HG02938 (cell line): ENCODE measurements around the gene GRIK3.

Source experiments
- ATAC-seq: cut with Tn5 transposase; IDR thresholded peaks from one replicate; pipeline ENCODE4 v1.9.1; 2021; ENCODE audit warnings: mild to moderate bottlenecking, moderate library complexity; ENCODE audit not compliant: unreplicated experiment

The GRIK3 gene

GRCh38 chr1:37017720-37018119, 16.6 kb downstream of the GRIK3 start:
- no peak for ATAC-seq

DNA sequence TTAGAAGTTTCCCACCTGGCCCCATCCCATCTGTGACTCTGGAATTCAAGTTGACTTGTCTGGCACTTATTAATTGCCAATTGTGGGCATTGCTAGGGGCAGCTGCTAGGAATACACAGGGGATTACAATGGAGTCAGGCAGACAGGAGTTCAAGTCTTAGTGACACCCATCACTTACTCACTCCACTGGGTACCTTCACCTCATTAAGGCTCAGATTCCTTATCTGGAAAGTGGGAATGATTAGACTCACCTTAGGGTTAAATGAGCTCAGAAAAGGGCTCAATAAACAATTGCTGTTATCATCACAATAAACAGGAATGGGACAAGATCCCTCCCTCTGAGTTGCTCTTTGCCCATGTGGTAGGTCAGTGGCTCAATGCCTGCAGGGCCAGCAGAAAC, 18.2 kb downstream of the GRIK3 start:
- ATAC-seq: no peak

DNA sequence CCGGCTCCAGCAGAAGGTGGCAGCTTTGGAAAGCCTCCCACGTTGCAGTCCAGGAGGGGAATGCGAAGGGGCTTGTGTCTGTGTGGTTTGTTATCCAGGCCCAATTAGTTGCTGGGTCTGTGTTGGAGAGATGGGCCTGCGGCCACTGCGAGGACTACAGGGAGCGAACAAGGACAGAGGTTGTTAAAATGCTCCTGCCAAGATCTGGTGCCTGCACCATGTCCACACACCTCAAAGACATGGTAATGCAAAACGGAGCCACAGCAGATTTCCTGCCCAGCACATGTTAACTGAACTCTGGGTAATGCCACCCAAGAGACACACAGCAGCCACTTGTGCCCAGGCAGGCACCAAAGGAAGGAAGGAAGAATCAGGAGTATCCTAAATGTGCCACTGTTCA, 18.6 kb downstream of the GRIK3 start:
- ATAC-seq: no peak

- ATAC-seq: no peak
These were observed 22.1 kb downstream of the GRIK3 start for GRCh38 chr1:37012226-37012625.

DNA sequence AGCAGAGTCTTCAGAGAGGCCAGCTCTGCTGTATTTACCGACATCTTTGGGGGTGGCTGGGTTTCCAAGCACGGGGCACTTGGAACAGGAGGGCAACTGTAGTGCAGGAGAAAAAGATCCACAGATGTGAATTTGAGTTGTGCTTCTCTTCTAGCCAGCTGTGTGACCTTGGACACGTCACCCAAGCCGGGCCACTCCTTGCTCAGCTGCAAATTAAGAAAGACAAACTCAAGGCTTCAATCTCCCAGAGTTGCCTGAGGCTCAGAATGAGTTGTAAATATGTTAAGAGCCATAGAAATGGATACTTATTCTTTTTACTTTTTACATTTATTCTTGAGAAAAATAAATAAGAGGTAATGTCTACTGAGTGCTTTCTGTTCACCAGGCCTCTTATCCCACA, 24.3 kb downstream of the GRIK3 start:
- ATAC-seq: no peak

- no peak for ATAC-seq
These were observed 24.8 kb downstream of the GRIK3 start for GRCh38 chr1:37009521-37009920.

DNA sequence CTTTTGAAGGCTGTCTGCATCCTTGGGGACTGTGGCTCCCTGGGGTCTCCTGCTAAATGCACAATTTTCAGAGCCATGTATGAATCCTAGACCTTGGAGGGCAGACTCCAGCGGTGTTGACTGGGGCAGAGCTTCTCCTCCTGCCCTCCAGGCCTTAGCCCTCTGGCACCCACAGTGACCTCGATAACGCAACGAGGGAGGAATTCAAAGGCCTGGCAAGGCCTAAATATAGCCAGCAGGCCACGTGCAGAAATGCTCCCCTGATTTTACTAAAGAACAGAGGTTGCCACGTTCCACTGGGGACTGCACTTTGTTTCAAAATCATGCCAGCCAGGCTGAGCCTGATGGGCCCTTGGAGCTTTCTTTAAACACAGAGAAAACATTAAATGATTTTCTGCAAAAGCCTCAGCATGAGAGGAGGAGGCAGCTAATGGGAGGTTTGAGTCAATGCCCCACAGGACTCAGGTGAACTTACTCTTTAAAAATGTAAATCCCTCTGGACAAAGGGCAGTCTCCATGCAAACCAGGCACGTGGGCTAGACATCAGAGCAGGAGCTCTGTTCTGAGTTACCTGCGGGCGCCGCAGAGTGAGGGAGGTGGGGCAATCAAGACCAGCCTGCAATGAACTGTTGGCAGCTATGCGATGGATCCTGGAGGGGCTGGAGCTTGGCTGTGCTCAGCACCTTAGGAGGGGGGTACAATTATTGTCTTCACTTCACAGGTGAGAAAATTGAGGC, 28.0 kb downstream of the GRIK3 start:
- no peak for ATAC-seq

DNA sequence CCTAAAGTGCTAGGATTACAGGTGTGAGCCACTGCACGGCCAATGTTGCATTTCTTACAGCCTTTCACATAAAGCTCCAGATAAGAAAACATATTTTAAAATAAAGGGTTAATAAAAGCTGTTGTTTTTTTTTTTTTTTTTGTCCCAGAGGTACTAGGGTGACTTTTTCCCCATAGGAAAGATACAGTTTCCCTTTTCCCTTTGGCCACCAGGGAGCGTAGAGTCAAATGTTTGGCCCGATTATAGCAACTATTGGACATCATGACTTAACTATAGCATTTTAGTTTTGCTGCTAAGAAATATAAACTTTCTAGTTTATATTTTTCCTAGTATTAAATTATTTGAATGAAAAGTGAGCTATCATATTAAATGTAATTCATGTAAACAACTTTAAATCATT, 31.4 kb downstream of the GRIK3 start:
- no peak for ATAC-seq

GRCh38 chr1:37001703-37002102, 32.6 kb downstream of the GRIK3 start:
- ATAC-seq: no peak

- ATAC-seq: no peak
These were observed 38.2 kb downstream of the GRIK3 start for GRCh38 chr1:36996106-36996505.

DNA sequence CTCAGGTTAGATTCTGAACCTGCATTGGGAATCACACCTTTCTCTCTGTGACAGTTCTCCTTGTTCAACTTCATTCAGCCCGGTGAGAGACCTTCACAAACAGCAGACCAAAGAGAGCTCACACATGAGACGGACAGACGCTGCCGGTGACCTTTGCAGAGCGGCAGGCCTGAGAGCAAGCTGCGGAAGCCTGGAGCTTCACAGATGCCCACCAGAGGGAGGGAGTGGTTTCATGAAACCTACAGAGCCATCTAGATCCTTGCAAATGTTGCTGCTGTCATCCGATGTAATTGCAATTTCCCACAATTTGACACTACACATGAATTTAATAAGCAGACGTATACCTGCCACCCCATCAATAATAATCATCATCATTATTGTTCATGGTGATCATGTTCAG, 39.4 kb downstream of the GRIK3 start:
- no peak for ATAC-seq

DNA sequence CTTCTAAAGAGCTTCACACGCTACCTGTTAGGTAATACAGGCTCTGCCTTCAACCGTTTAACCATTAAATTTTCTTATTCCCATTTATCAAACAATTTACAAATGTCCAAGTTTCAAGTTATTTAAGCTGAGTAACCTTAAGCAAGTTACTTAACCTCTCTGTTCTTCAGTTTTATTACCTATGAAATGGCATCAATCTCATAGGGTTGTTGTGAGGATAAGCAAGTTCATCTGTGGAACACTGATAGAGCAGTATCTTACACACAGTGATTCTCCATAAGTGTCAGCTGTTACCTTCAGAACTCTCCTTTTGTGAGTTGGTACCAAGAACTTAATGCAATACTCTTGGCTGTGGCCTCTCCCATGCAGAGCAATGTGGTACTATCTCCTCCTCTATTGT, 40.0 kb downstream of the GRIK3 start:
- ATAC-seq: no peak

- no peak for ATAC-seq
These were observed 42.0 kb downstream of the GRIK3 start for GRCh38 chr1:36992139-36992943.

GRCh38 chr1:36991551-36991950, 42.8 kb downstream of the GRIK3 start:
- no peak for ATAC-seq

DNA sequence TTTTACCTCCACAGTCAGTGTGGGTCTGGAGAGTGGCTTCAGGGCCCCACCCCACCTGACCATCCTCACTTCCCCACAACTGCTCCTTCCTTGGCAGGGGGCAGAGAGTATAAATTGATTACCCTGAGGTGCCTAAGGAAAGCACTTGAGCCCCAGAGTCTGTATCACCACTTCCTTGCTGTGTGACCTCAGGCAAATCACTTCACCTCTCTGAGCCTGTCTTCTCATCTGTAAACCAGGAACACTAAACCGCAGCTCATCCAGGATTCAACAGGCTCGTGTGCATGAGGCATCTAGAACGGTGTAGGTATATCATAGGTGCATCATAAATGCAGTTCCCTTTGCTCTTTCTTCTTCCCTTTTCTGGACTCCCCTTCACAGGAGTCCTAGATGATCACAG, 43.4 kb downstream of the GRIK3 start:
- no peak for ATAC-seq

DNA sequence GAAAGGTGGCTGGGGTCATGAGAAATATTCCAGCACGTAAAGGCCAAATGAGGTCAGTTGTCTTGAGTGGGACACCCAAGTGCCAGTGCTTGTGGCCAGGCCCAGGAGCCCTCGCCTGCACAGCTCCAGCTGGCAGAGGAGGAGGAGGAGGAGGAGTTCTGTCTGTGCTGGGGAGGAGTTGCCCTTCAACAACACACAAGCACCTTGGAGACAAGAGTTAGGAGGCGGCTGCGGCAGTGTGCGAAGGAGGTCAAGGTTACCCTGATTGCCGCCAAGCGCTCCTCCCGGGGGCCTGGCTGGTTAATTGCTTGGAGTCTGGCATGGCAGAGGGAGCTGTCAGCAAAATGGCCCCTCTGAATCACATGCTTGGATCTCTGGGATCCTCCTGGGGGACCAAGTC, 45.1 kb downstream of the GRIK3 start:
- no peak for ATAC-seq

GRCh38 chr1:36988741-36989193, 45.5 kb downstream of the GRIK3 start:
- ATAC-seq: no peak

- ATAC-seq: no peak
These were observed 46.0 kb downstream of the GRIK3 start for GRCh38 chr1:36988321-36988720.

- no peak for ATAC-seq
These were observed 47.0 kb downstream of the GRIK3 start for GRCh38 chr1:36987276-36987675.

DNA sequence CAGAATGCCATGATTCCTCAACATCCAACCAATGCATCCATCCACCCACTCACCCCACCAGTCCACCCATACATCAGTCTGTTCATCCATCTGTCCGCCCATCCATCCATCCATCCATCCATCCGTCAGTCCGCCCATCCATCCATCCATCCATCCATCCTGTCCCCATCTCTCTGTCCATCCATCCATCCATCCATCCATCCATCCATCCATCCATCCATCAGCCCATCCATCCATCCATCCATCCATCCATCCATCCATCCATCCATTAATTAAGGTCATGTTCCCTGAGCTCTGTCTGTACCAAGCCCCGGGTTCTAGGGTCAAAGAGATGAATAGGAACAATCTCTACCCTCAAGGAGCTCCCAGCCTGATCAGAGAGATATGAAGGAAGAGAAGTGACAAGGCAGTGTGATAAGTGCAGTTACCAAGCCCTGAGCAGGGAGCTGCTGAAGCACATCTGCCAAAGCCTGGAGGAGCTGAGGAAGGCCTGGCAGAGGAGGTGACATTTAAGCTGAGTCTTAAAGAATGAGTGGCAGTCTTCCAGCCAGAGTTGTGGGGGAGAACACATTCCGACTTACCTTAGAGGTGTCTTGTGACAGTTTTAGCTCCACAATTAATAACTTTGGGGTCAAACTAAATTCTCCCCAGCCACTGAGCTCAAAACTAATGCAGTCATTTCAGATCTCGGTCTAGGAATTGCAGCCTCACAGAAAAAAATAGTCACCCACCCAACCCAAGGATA, 47.9 kb downstream of the GRIK3 start:
- ATAC-seq: no peak

DNA sequence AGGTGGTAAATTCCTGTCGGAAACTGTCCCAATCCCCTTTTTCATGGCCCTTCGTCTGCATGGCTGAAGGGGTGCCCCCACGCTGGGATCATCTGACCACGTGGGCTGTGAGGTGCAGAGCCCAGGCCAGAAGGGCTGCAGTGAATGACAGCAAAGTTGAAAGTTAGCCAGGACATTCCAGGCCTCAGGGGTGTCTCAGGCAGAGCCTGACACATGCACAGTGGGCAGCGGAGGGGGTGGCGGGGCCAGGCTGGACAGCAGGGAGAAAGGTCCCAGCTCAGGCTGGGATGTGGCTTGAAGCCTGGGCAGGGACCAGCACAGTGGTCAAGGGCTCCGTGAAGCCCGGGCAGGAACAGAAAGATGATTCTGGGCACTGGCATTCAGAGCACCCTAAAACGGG, 49.6 kb downstream of the GRIK3 start:
- no peak for ATAC-seq

DNA sequence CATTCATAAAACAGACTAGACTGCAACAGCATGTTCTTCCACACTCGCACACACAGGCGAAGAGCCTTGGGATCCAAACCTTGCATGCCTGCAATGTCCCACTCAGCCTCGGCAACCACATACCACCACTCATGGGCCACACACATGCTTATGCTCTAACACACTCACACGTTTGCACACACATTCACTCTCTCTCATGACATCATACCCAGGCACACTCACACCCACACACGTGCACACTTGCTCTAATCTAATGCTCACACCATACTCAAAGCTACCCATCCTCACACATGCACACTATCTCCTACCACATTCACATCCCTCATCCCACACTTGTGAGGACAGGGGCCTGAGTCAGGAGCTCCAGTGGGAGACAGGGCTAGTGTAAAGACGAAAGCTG, 50.3 kb downstream of the GRIK3 start:
- ATAC-seq: no peak
